SK-N-SH (cell line): Measurements from ENCODE around the gene ECE1. TPM values are rescaled to one million over a fixed set of nuclear protein-coding genes. Genes with fewer than 3 reads are reported as not detected.

Source experiments
- CTCF ChIA-PET: fragments of 300-600, 350-600 bp; formaldehyde crosslinking; extraction: SDS; loops from one replicate; lab custom pipeline; 2021; lab: Yijun Ruan, JAX
- POLR2A ChIA-PET: fragments of 350-600 bp; sonication (Branson Sonifier 250); formaldehyde crosslinking; extraction: SDS; loops from one replicate; lab custom pipeline; 2020; ENCODE audit warnings: antibody characterized with exemption, inconsistent platforms; lab: Yijun Ruan, JAX
- DNase-seq: peaks from one replicate; pipeline ENCODE4 v3.0.0; 2012
- H2AFZ ChIP-seq: fragments of 200-600 bp; sonication (generic); 2 replicates; pipeline ENCODE4 v1.8.1; 2016; ENCODE audit warnings: antibody characterized with exemption, mild to moderate bottlenecking, low read depth
- H3F3A ChIP-seq: fragments of 200-600 bp; sonication (generic); replicated peaks from 2 replicates; pipeline ENCODE3; 2016; ENCODE audit warnings: antibody characterized with exemption, mild to moderate bottlenecking; ENCODE audit not compliant: insufficient read depth
- H3K27ac ChIP-seq, 2 experiments: fragments of 200-500 bp in 1 of 2; fragments of 200-600 bp in 1 of 2; sonication (Bioruptor generic) in 1 of 2; sonication (generic), shearing (Covaris generic) in 1 of 2; 2 replicates each; pipeline versions ENCODE4 v1.5.1 to v1.6.1; 2014 to 2016; ENCODE audit warnings: low read depth in 2 of 2, inconsistent platforms in 1 of 2, low read length in 1 of 2, mild to moderate bottlenecking in 1 of 2, mixed read lengths in 1 of 2
- H3K27me3 ChIP-seq: fragments of 200-600 bp; sonication (generic), shearing (Covaris generic); 2 replicates; pipeline ENCODE4 v1.6.1; 2016; ENCODE audit warnings: mixed run types; ENCODE audit not compliant: insufficient read depth
- H3K36me3 ChIP-seq, 2 experiments: fragments of 200-500 bp in 1 of 2; fragments of 200-600 bp in 1 of 2; sonication (Bioruptor generic) in 1 of 2; sonication (generic) in 1 of 2; replicated peaks in 1 of 2; 2 replicates each; pipeline versions ENCODE3 to v1.5.1; 2014 to 2016; ENCODE audit warnings: low read length in 1 of 2, mild to moderate bottlenecking in 1 of 2; ENCODE audit not compliant: insufficient read depth in 2 of 2, control insufficient read depth in 1 of 2
- H3K4me1 ChIP-seq, 2 experiments: fragments of 200-500 bp in 1 of 2; fragments of 200-600 bp in 1 of 2; sonication (Bioruptor generic) in 1 of 2; sonication (generic), shearing (Covaris generic) in 1 of 2; 2 replicates each; pipeline versions ENCODE4 v1.5.1 to v1.6.1; 2014 to 2016; ENCODE audit warnings: low read depth in 1 of 2, low read length in 1 of 2, mixed run types in 1 of 2; ENCODE audit not compliant: insufficient read depth in 2 of 2, control insufficient read depth in 1 of 2
- H3K4me2 ChIP-seq: fragments of 200-600 bp; sonication (generic), shearing (Covaris generic); 2 replicates; pipeline ENCODE4 v1.6.1; 2017; ENCODE audit warnings: mixed run types
- H3K4me3 ChIP-seq, 2 experiments: fragments of 200-500 bp in 1 of 2; fragments of 200-600 bp in 1 of 2; sonication (Bioruptor generic) in 1 of 2; sonication (generic), shearing (Covaris generic) in 1 of 2; 2 replicates each; pipeline versions ENCODE4 v1.5.1 to v1.8.1; 2014 to 2016; ENCODE audit warnings: low read depth in 2 of 2, inconsistent platforms in 1 of 2, low read length in 1 of 2, mild to moderate bottlenecking in 1 of 2, mixed read lengths in 1 of 2, moderate library complexity in 1 of 2
- H3K79me2 ChIP-seq: fragments of 200-600 bp; sonication (generic); 2 replicates; pipeline ENCODE4 v1.8.1; 2017; ENCODE audit warnings: mild to moderate bottlenecking; ENCODE audit not compliant: insufficient read depth
- H3K9ac ChIP-seq: fragments of 200-600 bp; sonication (generic); 2 replicates; pipeline ENCODE4 v1.6.1; 2017; ENCODE audit warnings: mixed run types
- H3K9me2 ChIP-seq: fragments of 200-600 bp; sonication (generic); 2 replicates; pipeline ENCODE4 v1.6.1; 2017; ENCODE audit warnings: mixed run types
- H3K9me3 ChIP-seq: fragments of 200-600 bp; sonication (generic); 2 replicates; pipeline ENCODE4 v1.6.1; 2017; ENCODE audit warnings: mixed run types, mild to moderate bottlenecking, moderate library complexity
- H4K20me1 ChIP-seq: fragments of 200-600 bp; sonication (generic); 2 replicates; pipeline ENCODE4 v1.6.1; 2017; ENCODE audit warnings: mild to moderate bottlenecking, mixed run types; ENCODE audit not compliant: insufficient read depth
- GATA2 ChIP-seq: sonication (generic); formaldehyde crosslinking; IDR thresholded peaks from 2 replicates; pipeline ENCODE4 v1.5.0; 2020; ENCODE audit warnings: mild to moderate bottlenecking, missing genetic modification reagents
- NRF1 ChIP-seq: IDR thresholded peaks from 2 replicates; pipeline ENCODE4 v1.6.1; 2012; ENCODE audit warnings: low read depth, mild to moderate bottlenecking, low read length
- POLR2AphosphoS5 ChIP-seq: IDR thresholded peaks from 2 replicates; pipeline ENCODE4 v1.6.1; 2012; ENCODE audit warnings: low read depth, low read length
- WGBS: methylation state at CpG from one replicate; pipeline ENCODE4 v1.1.6; 2017; ENCODE audit warnings: low lambda C conversion rate; 5-methylcytosine and 5-hydroxymethylcytosine counted together
- polyA plus RNA-seq, 3 experiments: library from polyadenylated mRNA; depleted of rRNA; stranded (reverse); fragments of >200 nt; gene quantifications; 2 replicates each; pipeline ENCODE4 v1.2.3, GENCODE V29; 2012
- TF ChIP-seq, protein P1 (sequence below): fragments of 200-600 bp; sonication (generic); IDR thresholded peaks from 2 replicates; pipeline ENCODE4 v1.6.1; 2017; ENCODE audit warnings: antibody characterized with exemption, mild to moderate bottlenecking, moderate library complexity
- TF ChIP-seq, protein P2 (sequence below): IDR thresholded peaks from 2 replicates; pipeline ENCODE4 v1.4.0; 2012; ENCODE audit warnings: low read depth, borderline replicate concordance
- TF ChIP-seq, protein P3 (sequence below): IDR thresholded peaks from 2 replicates; pipeline ENCODE4 v1.6.1; 2012; ENCODE audit warnings: mild to moderate bottlenecking, low read depth, low read length, moderate library complexity
- TF ChIP-seq, protein P4 (sequence below): IDR thresholded peaks from 2 replicates; pipeline ENCODE4 v1.4.0; 2012; ENCODE audit warnings: low read depth

Gene ECE1
- polyA plus RNA-seq, 1 of the 3 experiments (the other 2 are of a cell fraction), result 96.6 TPM

DNA sequence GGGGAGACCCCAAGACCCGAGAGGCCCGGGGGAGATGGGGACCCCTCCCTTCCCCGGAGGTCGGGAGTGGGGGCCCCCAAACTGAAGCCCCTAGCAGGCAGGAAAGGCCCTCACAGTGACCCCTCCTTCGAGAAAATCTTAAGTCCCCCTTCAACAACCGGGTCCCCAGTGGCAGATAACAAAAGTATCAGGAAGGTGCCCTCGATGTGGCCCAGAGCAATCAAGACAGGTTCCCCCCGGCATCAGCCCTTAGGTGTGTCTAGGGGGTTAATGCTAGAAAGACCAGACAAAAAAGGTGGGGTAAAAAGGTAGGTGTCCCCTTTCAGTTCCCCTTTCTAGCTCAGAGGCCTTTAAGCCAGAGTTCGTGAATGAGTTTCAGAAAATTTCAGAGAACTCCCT is 282 bp upstream of the ECE1 start:
- Histone ChIP-seq H4K20me1 (no peaks in the 10 kb centered on the region), H2AFZ (peak overlapping the region; percentile 70; the same call in 1 of the 2 replicates), H3K4me1 (peaks cover 4 to 55% of the 10 kb centered on the region in 2 experiments; a peak in 2 of 4 replicates), H3K36me3 (no peaks in the 10 kb centered on the region), H3K27me3 (no peaks in the 10 kb centered on the region), H3F3A (peaks cover 12% of the 10 kb centered on the region), H3K9ac (peak overlapping the region; percentile 75), H3K4me2 (peak overlapping the region; percentile 91), H3K9me3 (no peaks in the 10 kb centered on the region), H3K27ac (peak overlapping the region; percentile 41 to 92; a peak in 2 of 4 replicates), H3K4me3 (peak overlapping the region; percentile 71 to 76), H3K9me2 (no peaks in the 10 kb centered on the region), H3K79me2 (peaks cover 12% of the 10 kb centered on the region)
- 23% methylated on average over 9 of the region's 9 CpGs for WGBS
- CTCF ChIA-PET, result interaction anchor here (1.0 to 3.3 kb wide), 3 partner anchors 8 to 36 kb away, joined by 4 to 18 read pairs (median 7); no protein-coding TSS in a partner anchor
- no peak for DNase-seq
- TF ChIP-seq, protein P1, sequence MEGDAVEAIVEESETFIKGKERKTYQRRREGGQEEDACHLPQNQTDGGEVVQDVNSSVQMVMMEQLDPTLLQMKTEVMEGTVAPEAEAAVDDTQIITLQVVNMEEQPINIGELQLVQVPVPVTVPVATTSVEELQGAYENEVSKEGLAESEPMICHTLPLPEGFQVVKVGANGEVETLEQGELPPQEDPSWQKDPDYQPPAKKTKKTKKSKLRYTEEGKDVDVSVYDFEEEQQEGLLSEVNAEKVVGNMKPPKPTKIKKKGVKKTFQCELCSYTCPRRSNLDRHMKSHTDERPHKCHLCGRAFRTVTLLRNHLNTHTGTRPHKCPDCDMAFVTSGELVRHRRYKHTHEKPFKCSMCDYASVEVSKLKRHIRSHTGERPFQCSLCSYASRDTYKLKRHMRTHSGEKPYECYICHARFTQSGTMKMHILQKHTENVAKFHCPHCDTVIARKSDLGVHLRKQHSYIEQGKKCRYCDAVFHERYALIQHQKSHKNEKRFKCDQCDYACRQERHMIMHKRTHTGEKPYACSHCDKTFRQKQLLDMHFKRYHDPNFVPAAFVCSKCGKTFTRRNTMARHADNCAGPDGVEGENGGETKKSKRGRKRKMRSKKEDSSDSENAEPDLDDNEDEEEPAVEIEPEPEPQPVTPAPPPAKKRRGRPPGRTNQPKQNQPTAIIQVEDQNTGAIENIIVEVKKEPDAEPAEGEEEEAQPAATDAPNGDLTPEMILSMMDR, result peak; percentile 15; the same call in 1 of the 2 replicates
- TF ChIP-seq, protein P2, sequence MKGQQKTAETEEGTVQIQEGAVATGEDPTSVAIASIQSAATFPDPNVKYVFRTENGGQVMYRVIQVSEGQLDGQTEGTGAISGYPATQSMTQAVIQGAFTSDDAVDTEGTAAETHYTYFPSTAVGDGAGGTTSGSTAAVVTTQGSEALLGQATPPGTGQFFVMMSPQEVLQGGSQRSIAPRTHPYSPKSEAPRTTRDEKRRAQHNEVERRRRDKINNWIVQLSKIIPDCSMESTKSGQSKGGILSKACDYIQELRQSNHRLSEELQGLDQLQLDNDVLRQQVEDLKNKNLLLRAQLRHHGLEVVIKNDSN, result no peak
- TF ChIP-seq NRF1, result no peak
- TF ChIP-seq POLR2AphosphoS5, result no peak
- no peak for TF ChIP-seq GATA2 (CRISPR knock-in tag)
- TF ChIP-seq, protein P3, sequence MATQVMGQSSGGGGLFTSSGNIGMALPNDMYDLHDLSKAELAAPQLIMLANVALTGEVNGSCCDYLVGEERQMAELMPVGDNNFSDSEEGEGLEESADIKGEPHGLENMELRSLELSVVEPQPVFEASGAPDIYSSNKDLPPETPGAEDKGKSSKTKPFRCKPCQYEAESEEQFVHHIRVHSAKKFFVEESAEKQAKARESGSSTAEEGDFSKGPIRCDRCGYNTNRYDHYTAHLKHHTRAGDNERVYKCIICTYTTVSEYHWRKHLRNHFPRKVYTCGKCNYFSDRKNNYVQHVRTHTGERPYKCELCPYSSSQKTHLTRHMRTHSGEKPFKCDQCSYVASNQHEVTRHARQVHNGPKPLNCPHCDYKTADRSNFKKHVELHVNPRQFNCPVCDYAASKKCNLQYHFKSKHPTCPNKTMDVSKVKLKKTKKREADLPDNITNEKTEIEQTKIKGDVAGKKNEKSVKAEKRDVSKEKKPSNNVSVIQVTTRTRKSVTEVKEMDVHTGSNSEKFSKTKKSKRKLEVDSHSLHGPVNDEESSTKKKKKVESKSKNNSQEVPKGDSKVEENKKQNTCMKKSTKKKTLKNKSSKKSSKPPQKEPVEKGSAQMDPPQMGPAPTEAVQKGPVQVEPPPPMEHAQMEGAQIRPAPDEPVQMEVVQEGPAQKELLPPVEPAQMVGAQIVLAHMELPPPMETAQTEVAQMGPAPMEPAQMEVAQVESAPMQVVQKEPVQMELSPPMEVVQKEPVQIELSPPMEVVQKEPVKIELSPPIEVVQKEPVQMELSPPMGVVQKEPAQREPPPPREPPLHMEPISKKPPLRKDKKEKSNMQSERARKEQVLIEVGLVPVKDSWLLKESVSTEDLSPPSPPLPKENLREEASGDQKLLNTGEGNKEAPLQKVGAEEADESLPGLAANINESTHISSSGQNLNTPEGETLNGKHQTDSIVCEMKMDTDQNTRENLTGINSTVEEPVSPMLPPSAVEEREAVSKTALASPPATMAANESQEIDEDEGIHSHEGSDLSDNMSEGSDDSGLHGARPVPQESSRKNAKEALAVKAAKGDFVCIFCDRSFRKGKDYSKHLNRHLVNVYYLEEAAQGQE, result no peak
- POLR2A ChIA-PET, result interaction anchor here (0.6 kb wide), 1 partner anchor 17 kb away, joined by 3 read pairs; no protein-coding TSS in a partner anchor

DNA sequence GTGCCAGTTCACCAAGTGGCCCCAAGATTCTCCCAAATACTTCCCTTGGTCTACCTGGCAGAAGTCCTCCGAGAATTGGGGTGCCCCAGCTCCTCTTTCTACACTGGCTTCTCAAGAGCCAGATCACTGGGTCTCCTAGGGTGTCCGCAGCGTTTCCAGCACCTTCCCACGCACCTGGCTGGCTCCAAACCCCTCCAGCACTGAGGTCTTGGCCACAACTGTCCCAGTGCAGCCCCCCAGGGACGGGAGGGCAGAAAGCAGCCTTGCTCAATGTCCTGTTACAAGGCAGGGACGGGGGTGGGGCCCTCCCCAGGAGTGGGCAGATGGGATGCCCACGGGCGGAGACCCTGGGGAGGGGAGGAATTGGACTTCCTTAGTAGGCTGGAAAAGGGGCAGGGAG is 1.1 kb downstream of the ECE1 start:
- H3K9ac ChIP-seq, result peak overlapping the region; percentile 61
- POLR2A ChIA-PET, result no interaction called here
- peak overlapping the region; percentile 91 for H3K4me2 ChIP-seq
- H3K79me2 ChIP-seq, result peaks cover 10% of the 10 kb centered on the region
- no peaks in the 10 kb centered on the region for H4K20me1 ChIP-seq
- no peaks in the 10 kb centered on the region for H3K9me3 ChIP-seq
- peaks cover 4 to 56% of the 10 kb centered on the region in 2 experiments; a peak in 2 of 4 replicates for H3K4me1 ChIP-seq
- H3K4me3 ChIP-seq, result peak overlapping the region; percentile 72 to 76
- no peak overlapping the region; the same call in 1 of the 2 replicates for H2AFZ ChIP-seq
- TF ChIP-seq, protein P1, result peak; percentile 8; the same call in 1 of the 2 replicates
- TF ChIP-seq, protein P4, sequence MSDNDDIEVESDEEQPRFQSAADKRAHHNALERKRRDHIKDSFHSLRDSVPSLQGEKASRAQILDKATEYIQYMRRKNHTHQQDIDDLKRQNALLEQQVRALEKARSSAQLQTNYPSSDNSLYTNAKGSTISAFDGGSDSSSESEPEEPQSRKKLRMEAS, result no peak
- TF ChIP-seq, all 33 proteins: peak for 1
- Histone ChIP-seq H3K27ac (peak overlapping the region in 1 of 2 experiments; percentile 92; a peak in 1 of 4 replicates), H3K27me3 (no peaks in the 10 kb centered on the region), H3K9me2 (no peaks in the 10 kb centered on the region), H3K36me3 (no peaks in the 10 kb centered on the region), H3F3A (peaks cover 12% of the 10 kb centered on the region)
- 90% methylated on average over 4 of the region's 8 CpGs for WGBS
- CTCF ChIA-PET, result interaction anchor here (1.0 to 1.4 kb wide), 3 partner anchors 10 to 79 kb away, joined by 3 read pairs; no protein-coding TSS in a partner anchor
- no peak for DNase-seq
